Ovary (tissue), 9 donors: ENCODE measurements around the gene C9. TPM values are rescaled to one million over a fixed set of nuclear protein-coding genes. Genes with fewer than 3 reads are reported as not detected.

Source experiments
- DNase-seq, 5 donors: peaks; one replicate each; pipeline ENCODE4 v3.0.0-alpha.2; 2019 to 2020
- H3K27ac ChIP-seq, 2 donors: fragments of 200-600 bp; one replicate each; pipeline versions ENCODE4 v1.5.1 to v1.8.0; 2019 to 2022
- H3K27me3 ChIP-seq: fragments of 200-600 bp; one replicate; pipeline ENCODE4 v1.8.0; 2022
- H3K36me3 ChIP-seq: fragments of 200-600 bp; sonication (generic); one replicate; pipeline ENCODE4 v1.5.1; 2019
- H3K4me1 ChIP-seq: one replicate; pipeline ENCODE4 v1.8.1; 2013; ENCODE audit warnings: mild to moderate bottlenecking, moderate library complexity; ENCODE audit not compliant: insufficient read depth
- H3K4me3 ChIP-seq: fragments of 200-600 bp; sonication (generic); one replicate; pipeline ENCODE4 v1.5.1; 2017
- H3K9me3 ChIP-seq, 2 donors: fragments of 200-600 bp in 1 of 2; sonication (generic) in 1 of 2; one replicate each; pipeline versions ENCODE4 v1.5.1 to v1.8.1; 2013 to 2019; ENCODE audit warnings: mild to moderate bottlenecking in 1 of 2, moderate library complexity in 1 of 2
- CTCF ChIP-seq, 3 donors: fragments of 450-650 bp in 2 of 3; fragments of 200-600 bp in 1 of 3; IDR thresholded peaks; one replicate each; pipeline versions ENCODE4 v1.5.1 to v1.8.0; 2016 to 2022; ENCODE audit warnings: antibody characterized with exemption in 3 of 3, mild to moderate bottlenecking in 1 of 3
- EP300 ChIP-seq: sonication (generic); formaldehyde crosslinking; IDR thresholded peaks from one replicate; pipeline ENCODE4 v1.6.1; 2017; ENCODE audit warnings: antibody characterized with exemption
- POLR2A ChIP-seq: fragments of 450-650 bp; IDR thresholded peaks from one replicate; pipeline ENCODE4 v1.6.1; 2017; ENCODE audit warnings: antibody characterized with exemption, mild to moderate bottlenecking, moderate library complexity
- WGBS, 3 donors: extraction: QIAGEN DNeasy Blood & Tissue Kit in 1 of 3; methylation state at CpG; one replicate each; pipeline versions ENCODE4 v1.1.5 to v1.1.7; 2013 to 2017; 5-methylcytosine and 5-hydroxymethylcytosine counted together
- intact Hi-C, 4 donors: fragments of 100-400 bp; cut with DNase I; formaldehyde crosslinking; loops; one replicate each; pipeline versions ENCODE4 v1.11.0 to v1.15.1; 2022 to 2023
- polyA plus RNA-seq, 2 donors: library from polyadenylated mRNA; stranded (reverse); fragments of 200-250 nt in 1 of 2; fragments of 350-450 nt in 1 of 2; fragmentation: Illumina TruSeq in 1 of 2; extraction: RNeasy Lipid Tissue Mini Kit (QIAGEN cat#74804) in 1 of 2; gene quantifications; one replicate each; pipeline ENCODE4 v1.2.3, GENCODE V29; 2013 to 2014
- total RNA-seq, 7 donors: library from RNA; depleted of rRNA in 2 of 7; stranded (reverse); fragments of >200 nt in 2 of 7; fragmentation: NEBNext Ultra II Directional in 3 of 7; extraction: Animal tissue kit (Norgen Biotek cat#: 25700) in 3 of 7; gene quantifications; one replicate each; pipeline versions ENCODE4 v1.1.0 to v1.2.4, GENCODE V29; 2016 to 2023
- donor health status: DM: no; HTN: no; CAD: no; lungs with moderate emphysema.
- donor health status: DM: no; HTN: no; CAD: no.
- donor health status: Bipolar disorder and iron deficiency.
- donor health status: DM: yes; HTN: yes; CAD: no.
- donor health status: DM: no; HTN: no; CAD: no.
- donor health status: DM: yes; HTN: yes; CAD: no.

The C9 gene
- total and polyA plus RNA-seq, 9 donors = 0.20 to 0.84 TPM; not detected in 7

GRCh38 chr5:39370555-39371366, 6.5 kb upstream of the C9 start:
- DNase-seq = no peak
- H3K27me3 ChIP-seq = no peaks in the 10 kb centered on the region
- H3K9me3 ChIP-seq = no peaks in the 10 kb centered on the region
- intact Hi-C loops = no loop called here
- peaks cover 4% of the 10 kb centered on the region for H3K4me1 ChIP-seq
- H3K27ac ChIP-seq = no peak overlapping the region
- no peak for TF ChIP-seq POLR2A
- TF ChIP-seq CTCF (IDR thresholded peaks at IDR 0.05) = no peak
- TF ChIP-seq EP300 = no peak
- H3K36me3 ChIP-seq = no peaks in the 10 kb centered on the region
- 74 to 79% (median 75%) methylated on average over 10 of the region's 10 CpGs for WGBS, 3 donors
- no peak overlapping the region for H3K4me3 ChIP-seq

- DNase-seq = no peak
- H3K27ac ChIP-seq = no peak overlapping the region
- H3K36me3 ChIP-seq = no peaks in the 10 kb centered on the region
- WGBS, 3 donors = 71 to 80% (median 78%) methylated on average over 5 of the region's 5 CpGs
- intact Hi-C loops = no loop called here
- H3K4me3 ChIP-seq = no peak overlapping the region
- no peaks in the 10 kb centered on the region for H3K27me3 ChIP-seq
- H3K4me1 ChIP-seq = peaks cover 4% of the 10 kb centered on the region
- TF ChIP-seq POLR2A = no peak
- TF ChIP-seq CTCF (IDR thresholded peaks at IDR 0.05) = no peak
- TF ChIP-seq EP300 = no peak
- H3K9me3 ChIP-seq = no peaks in the 10 kb centered on the region
Observed at GRCh38 chr5:39369123-39369815, 5.0 kb upstream of the C9 start.

- Histone ChIP-seq H3K4me3 (no peak overlapping the region), H3K27ac (no peak overlapping the region), H3K9me3 (no peaks in the 10 kb centered on the region), H3K27me3 (no peaks in the 10 kb centered on the region), H3K36me3 (no peaks in the 10 kb centered on the region), H3K4me1 (peaks cover 4% of the 10 kb centered on the region)
- TF ChIP-seq CTCF (IDR thresholded peaks at IDR 0.05) (no peak), EP300 (no peak), POLR2A (no peak)
- no peak for DNase-seq
- intact Hi-C loops = no loop called here
- WGBS, 3 donors = 41 to 62% (median 45%) methylated on average over 4 of the region's 4 CpGs
Observed at GRCh38 chr5:39368116-39368515, 3.8 kb upstream of the C9 start.

- 51 to 64% (median 56%) methylated on average over 3 of the region's 3 CpGs for WGBS, 3 donors
- Histone ChIP-seq H3K36me3 (no peaks in the 10 kb centered on the region), H3K27ac (no peak overlapping the region), H3K4me1 (peaks cover 4% of the 10 kb centered on the region), H3K27me3 (no peaks in the 10 kb centered on the region), H3K4me3 (no peak overlapping the region), H3K9me3 (no peaks in the 10 kb centered on the region)
- TF ChIP-seq POLR2A (no peak), EP300 (no peak), CTCF (IDR thresholded peaks at IDR 0.05) (no peak)
- intact Hi-C loops = no loop called here
- DNase-seq = no peak
Observed at GRCh38 chr5:39367711-39368110, 3.4 kb upstream of the C9 start.
